Measurements from ENCODE around the gene FMNL2.

DNA sequence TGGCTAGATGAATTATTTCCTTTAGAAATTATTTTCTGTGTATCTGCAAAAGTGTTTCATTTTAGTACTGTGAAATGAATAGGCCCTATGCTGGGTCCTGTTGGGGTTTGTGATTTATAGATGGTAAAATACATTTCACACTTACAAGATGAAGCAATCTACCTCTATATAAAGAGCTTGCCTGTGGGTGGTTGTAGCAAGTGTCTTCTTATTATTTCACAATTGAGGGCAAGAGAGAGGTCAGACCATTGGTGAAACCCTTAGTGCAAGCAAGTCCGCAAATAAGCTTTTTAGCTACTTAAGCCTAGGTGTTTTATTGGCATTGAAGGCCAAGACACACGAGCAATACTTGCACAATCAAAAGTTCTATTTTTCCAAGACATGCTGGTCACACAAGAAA, 153.1 kb downstream of the FMNL2 start:
- no peak for TF ChIP-seq POLR2A (IDR thresholded peaks at IDR 0.05; ENCODE audit: low read length)
- TF ChIP-seq GATA1 (IDR thresholded peaks at IDR 0.05; ENCODE audit: low read depth, low read length): no peak

All from erythroblast (primary cell).